ENCODE measurements around the gene SLC25A5. TPM values are rescaled to one million over a fixed set of nuclear protein-coding genes. Genes with fewer than 3 reads are reported as not detected.
"Not testable (repeated sequence)": the region's sequence is repeated elsewhere in the genome, so short reads cannot be mapped to it uniquely, and the experiment has no call there.

Gene SLC25A5
- polyA plus RNA-seq, 3 donors: 177 to 511 (median 346) TPM

- 77 to 91% (median 89%) methylated on average over 13 of the region's 13 CpGs for WGBS, 3 donors
- no peak overlapping the region for H3K27ac ChIP-seq (ENCODE audit: low read depth, low read length)
These were observed 32.0 kb downstream of the SLC25A5 start for GRCh38 chrX:119500061-119500800.

DNA sequence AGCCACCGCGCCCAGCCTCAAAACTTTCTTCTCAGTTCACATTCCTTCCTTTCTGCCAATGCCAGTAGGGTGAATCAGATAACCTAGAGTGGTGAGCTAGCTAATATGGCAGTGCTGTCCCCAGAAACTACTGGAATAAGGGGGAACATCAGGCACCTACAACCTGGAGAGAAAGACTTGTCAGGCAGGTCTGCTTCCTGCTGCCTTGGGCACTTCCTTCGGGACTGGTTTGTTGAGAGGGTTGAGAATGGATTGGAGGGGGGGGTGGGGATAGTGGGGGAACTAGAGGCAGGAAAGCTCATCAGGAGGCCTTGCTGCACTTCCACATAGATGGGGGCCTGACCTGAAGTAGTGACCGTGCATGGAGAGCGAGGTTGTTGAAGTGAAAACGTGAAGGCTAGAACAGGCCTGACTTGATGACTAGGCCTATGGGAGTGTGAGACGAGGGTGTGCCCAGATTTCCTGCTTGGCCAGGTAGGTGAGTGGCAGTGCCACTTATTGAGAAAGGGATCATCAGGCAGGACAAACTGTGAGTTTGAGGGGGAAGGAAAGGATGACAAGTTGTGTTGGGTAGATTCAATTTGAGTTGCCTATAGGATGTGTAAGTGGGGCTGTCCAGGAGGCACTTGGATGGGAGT, 33.4 kb downstream of the SLC25A5 start:
- 77 to 95% (median 90%) methylated on average over 7 of the region's 7 CpGs for WGBS, 3 donors
- no peak overlapping the region for H3K27ac ChIP-seq (ENCODE audit: low read depth, low read length)

- WGBS, 3 donors: 19 to 54% (median 46%) methylated on average over 11 of the region's 11 CpGs
- no peak overlapping the region for H3K27ac ChIP-seq (ENCODE audit: low read depth, low read length)
These were observed 34.7 kb downstream of the SLC25A5 start for GRCh38 chrX:119502727-119503483.

GRCh38 chrX:119503484-119503861, 35.2 kb downstream of the SLC25A5 start:
- H3K27ac ChIP-seq (ENCODE audit: low read depth, low read length): no peak overlapping the region
- WGBS, 3 donors: 13 to 64% (median 49%) methylated on average over 2 of the region's 2 CpGs

- 84 to 96% (median 89%) methylated on average over 8 to 10 of the region's 10 CpGs for WGBS, 3 donors
These were observed 36.9 kb downstream of the SLC25A5 start for GRCh38 chrX:119505145-119505544.

GRCh38 chrX:119505945-119506344, 37.7 kb downstream of the SLC25A5 start:
- 38 to 85% (median 76%) methylated on average over 4 of the region's 4 CpGs for WGBS, 3 donors

More at GRCh38 chrX:119505145-119505544, 36.9 kb downstream of the SLC25A5 start:
- H3K27ac ChIP-seq (ENCODE audit: low read depth, low read length): not testable (repeated sequence)

DNA sequence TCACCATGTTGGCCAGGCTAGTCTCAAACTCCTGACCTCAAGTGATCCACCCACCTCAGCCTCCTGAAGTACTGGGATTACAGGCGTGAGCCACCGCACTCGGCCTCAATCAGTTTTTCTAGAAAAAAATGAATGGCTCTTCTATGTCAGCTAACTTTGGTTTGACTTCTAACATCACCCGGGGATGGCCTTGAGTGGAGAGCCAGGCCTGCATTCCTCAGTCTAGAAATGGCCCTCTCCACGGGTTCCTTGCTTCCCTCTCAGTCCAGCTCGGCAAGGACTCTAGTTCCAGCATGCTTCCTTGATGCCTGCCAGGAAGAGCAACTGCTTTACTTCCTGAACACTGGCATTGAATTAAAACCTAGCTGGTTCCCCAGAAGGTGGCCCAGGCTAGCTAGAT, 39.0 kb downstream of the SLC25A5 start:
- H3K27ac ChIP-seq (ENCODE audit: low read depth, low read length): no peak overlapping the region
- 66 to 82% (median 75%) methylated on average over 6 of the region's 6 CpGs for WGBS, 3 donors

More at GRCh38 chrX:119505945-119506344, 37.7 kb downstream of the SLC25A5 start:
- H3K27ac ChIP-seq (ENCODE audit: low read depth, low read length): no peak overlapping the region

DNA sequence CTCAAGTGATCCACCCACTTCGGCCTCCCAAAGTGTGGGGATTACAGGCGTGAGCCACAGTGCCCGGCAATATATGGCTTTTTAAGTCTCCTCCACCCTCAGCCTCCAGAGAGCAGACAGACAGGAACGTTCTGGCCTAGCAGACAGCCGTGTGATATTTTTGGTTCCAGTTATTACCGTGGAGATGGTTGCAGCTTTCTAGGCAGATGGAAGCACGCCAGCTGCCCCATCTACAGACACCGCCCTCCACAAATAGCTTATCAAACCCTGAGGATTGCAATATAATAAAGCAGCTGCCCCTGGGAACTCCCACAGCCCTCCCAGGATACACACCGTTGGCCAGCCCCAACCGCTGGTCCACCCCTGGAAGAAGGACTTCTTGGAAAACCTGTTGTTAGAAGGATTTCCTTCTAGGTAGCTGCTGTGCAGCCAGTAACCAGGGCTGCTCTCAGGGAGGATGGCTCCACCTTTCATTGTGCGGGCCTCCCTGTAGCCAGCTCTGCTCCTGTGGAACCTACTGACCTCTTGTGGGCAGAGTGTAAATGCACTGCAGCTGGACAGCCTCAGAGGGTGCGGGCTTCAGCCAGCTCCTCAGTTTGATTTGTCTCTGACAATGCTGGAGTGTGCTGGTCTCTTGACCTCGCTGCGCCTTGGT, 44.0 kb downstream of the SLC25A5 start:
- 24 to 52% (median 48%) methylated on average over 11 to 14 of the region's 14 CpGs for WGBS, 3 donors
- no peak overlapping the region for H3K27ac ChIP-seq (ENCODE audit: low read depth, low read length)

DNA sequence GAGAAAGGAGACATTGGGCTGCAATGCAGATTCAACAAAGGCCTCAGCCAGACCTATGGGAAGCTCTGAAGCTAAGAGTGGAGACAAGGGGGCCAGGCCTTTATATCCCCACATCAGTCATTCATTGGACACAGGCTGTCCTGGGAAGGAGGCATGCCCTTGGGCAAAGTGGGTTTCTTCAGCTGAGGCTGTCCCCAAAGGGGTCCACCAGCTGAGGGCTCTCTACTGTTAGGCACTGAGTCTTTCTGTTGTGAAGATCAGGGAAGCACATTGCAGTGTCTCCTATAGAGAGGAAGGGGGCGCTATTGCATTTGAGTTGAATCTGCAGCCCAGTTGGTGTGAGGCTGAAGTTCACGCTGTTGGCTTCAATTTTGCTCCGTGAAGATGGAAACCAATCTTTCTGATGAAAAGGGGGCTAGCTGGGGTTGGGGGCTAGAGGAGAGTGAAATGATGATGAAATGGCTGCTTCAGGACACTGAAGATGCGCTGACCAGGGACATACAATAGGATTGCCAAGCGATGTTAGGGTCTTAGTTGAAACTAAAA, 48.0 kb downstream of the SLC25A5 start:
- H3K27ac ChIP-seq (ENCODE audit: low read depth, low read length): no peak overlapping the region
- WGBS, 3 donors: 31 to 34% (median 33%) methylated on average over 5 of the region's 5 CpGs

DNA sequence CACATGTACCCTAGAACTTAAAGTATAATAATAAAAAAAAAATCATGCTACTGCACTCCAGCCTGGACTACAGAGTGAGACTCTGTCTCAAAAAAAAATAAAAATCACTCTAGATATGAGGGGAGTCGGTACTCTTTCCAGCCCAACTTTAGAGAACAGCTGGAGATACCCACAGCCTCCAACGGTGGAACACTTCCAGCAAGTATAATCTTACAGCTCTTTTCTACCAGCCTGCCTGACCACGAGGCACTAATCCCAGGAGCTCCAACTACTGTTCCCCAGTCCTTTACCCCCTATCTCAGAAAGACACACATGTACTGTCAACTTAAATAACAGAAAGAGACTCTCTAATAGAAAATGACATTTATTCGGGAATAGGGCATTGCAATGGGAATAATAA, 50.1 kb downstream of the SLC25A5 start:
- no peak overlapping the region for H3K27ac ChIP-seq (ENCODE audit: low read depth, low read length)
- 66 to 84% (median 83%) methylated on average over 4 of the region's 4 CpGs for WGBS, 3 donors

Other genes with a start within 250 kb of the SLC25A5 start
- 100 to 1,000 TPM in 1 of 3 donors, 10 to 100 TPM in 2; 37.2 to 150 (median 97.1) TPM for gene PGRMC1, start 232.2 kb upstream of the SLC25A5 start, polyA plus RNA-seq
- 10 to 100 TPM in 2 of 3 donors, 1 to 10 TPM in 1; 4.3 to 20.4 (median 12.8) TPM for gene SLC25A43, start 69.1 kb upstream of the SLC25A5 start, polyA plus RNA-seq
- 10 to 100 TPM; 10.2 to 23.8 (median 21.6) TPM for gene STEEP1, start 97.0 kb downstream of the SLC25A5 start, polyA plus RNA-seq
- gene UBE2A, start 106.1 kb downstream of the SLC25A5 start, polyA plus RNA-seq: 10 to 100 TPM; 16.5 to 58.0 (median 43.1) TPM
- gene NKRF, start 138.0 kb downstream of the SLC25A5 start, polyA plus RNA-seq: 1 to 10 TPM; 2.2 to 3.8 (median 3.1) TPM
- 10 to 100 TPM in 1 of 3 donors, 1 to 10 TPM in 2; 2.4 to 15.4 (median 7.6) TPM for gene SEPTIN6, start 224.7 kb downstream of the SLC25A5 start, polyA plus RNA-seq